Mesenteric fat pad (tissue), 1 donor: ENCODE measurements around the gene UVSSA. TPM values are rescaled to one million over a fixed set of nuclear protein-coding genes. Genes with fewer than 3 reads are reported as not detected.

Experiments used
- DNase-seq: peaks from one replicate; pipeline ENCODE4 v3.0.0-alpha.2; 2020; ENCODE audit warnings: low spot score
- total RNA-seq: library from RNA; stranded (reverse); fragmentation: NEBNext Ultra II Directional; extraction: Animal tissue kit (Norgen Biotek cat#: 25700); gene quantifications from one replicate; pipeline ENCODE4 v1.2.1, GENCODE V29; 2021
- donor health status: DM: yes; HTN: yes; CAD: no.

The UVSSA gene
- total RNA-seq, 1 donor from 2014 or later: 19.0 TPM

DNA sequence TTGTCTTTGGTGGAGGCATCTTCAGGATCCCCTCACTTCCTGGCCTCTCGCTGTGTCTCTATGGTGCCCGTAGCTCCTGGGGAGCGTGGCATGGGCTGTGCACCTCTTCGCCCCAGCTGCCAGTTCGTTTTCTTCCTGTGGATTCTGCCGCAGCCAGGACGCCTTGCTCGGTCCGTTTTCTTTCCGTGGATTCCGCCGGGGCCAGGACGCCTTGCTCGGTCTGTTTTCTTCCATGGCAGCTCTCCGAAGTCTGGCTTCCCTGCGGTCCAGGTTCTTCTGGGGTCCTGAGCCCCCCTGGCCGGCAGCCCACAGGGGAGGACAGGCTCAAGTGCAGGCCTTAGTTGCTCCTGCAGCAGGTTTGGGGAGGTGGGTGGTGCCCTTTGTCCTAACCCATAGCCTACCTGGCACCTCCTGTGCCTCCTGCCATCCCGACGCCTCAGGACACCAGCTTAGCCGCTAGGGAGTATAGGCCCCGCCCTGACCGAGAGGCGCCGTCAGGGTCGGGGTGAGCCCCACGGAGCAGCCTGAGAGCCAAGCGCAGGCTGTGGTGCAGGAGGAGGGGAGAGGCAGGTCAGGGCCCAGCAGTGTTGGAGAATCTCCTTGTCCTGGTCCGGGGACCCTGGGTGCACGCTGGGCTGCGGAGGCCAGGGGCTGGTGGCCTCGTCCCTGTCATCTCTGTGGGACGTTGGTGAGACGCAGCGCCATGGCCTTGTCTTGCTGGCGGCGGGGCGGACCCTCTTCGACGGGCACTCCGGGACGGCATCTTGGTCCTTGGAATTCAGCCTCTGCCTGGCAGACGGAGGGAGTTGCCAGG, 27.1 kb downstream of the UVSSA start:
- DNase-seq: no peak

DNA sequence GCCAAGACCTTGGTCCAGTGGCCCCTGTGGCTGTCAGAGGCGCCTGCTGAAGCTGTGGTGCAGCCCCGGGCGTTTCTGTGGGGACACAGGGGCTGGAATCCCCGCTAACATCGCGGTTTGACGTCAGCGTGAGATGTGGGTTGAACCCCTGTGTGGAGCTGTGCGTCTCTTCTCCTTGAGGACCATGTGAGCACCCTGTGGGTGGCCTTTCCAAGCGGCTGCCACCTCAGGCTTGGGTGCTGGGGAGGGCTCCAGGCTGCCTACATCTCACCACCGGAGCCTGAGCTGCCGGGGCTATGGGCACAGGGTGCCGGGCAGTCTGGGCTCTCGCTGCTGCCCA, 27.7 kb downstream of the UVSSA start:
- DNase-seq: no peak

GRCh38 chr4:1375051-1375721, 28.2 kb downstream of the UVSSA start:
- no peak for DNase-seq

GRCh38 chr4:1375761-1376322, 28.8 kb downstream of the UVSSA start:
- no peak for DNase-seq

GRCh38 chr4:1376391-1376840, 29.4 kb downstream of the UVSSA start:
- DNase-seq: no peak

- DNase-seq: no peak
Observed at GRCh38 chr4:1376841-1377605, 30.0 kb downstream of the UVSSA start.

DNA sequence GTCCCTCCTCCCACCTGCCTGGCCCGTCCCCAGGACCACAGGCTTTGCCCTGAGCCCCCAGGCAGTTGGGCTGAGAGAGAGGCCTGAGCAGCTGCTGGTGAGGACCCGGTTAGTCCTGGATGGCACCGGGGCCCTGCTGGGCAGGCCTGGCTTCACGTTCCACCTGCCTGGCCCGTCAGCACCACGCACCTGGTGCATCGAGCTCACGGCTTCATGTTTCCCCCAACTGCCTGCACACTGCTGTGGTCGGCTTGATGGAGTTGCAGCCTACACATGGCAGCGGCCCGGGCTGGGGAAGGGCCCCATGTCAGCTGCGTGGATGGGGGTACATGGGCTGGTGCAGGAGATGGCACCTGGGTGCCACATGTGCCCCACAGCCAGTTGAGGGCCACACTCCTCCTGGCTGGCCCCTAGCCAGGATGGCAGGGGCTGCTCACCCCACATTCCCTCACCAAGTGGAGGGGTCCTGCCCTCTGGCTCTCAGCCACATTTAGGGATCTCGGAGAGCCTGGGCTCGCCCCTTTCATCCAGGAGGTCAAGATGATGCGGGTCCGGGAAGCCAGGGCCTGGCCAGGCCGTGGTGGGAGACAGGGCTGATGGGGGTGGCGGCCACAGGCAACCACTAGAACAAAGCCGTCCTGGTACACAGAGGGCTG, 30.7 kb downstream of the UVSSA start:
- no peak for DNase-seq

- no peak for DNase-seq
Observed at GRCh38 chr4:1378559-1379231, 31.7 kb downstream of the UVSSA start.

DNA sequence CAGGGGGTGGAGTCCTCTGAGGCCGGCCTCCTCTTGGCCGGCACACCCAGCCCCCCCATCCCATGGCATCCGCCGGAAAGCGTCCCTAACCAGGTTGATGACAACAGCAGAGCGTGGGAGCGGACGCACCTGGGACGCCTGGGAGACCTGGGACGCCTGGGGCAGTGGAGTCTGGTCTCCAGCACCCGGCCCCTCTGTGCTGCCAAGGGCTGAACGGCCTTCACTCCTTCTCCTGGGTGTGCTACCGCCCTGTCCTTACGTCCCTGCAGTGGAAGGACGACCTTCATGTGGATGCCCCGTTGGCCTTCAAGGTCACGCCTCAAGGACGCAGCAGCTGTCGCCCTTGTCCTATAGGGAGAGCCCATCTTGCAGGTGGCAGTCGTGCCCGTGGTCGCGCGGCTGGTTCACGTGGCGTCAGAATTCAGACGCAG, 32.4 kb downstream of the UVSSA start:
- no peak for DNase-seq

- DNase-seq: no peak
Observed at GRCh38 chr4:1379801-1380331, 32.9 kb downstream of the UVSSA start.

GRCh38 chr4:1380368-1381151, 33.6 kb downstream of the UVSSA start:
- no peak for DNase-seq

- DNase-seq: no peak
Observed at GRCh38 chr4:1381181-1381621, 34.2 kb downstream of the UVSSA start.

DNA sequence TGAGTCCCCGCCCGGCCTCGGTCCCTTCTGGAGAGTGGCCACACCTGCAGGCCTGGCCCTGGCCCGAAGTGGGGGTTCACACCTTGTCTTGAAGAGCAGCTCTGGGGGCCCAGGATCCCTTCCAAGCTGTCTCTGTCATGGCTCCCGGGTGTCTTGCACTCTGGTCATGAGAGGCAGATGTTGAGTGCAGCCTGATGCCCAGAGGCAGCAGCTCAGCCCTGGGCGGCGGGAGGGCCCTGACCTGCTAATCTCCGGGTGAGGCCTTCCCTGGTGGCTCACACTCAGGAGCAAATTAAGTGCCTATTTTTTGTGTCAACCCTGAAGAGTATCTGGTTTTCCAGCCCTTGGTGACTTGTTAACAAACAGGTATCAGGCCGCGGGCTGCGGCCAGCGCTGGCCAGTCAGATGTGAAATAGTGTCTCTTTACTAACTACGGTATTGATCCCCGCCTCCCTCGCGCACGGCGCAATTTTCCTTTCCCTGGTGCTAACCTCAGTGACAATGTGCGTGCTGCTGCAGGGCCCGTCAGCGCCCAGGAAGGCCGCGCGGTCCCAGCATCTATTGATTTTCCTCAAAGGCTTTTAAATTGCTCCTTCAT, 35.0 kb downstream of the UVSSA start:
- no peak for DNase-seq

GRCh38 chr4:1382776-1383727, 36.0 kb downstream of the UVSSA start:
- DNase-seq: no peak

GRCh38 chr4:1383728-1384591, 37.0 kb downstream of the UVSSA start:
- no peak for DNase-seq

DNA sequence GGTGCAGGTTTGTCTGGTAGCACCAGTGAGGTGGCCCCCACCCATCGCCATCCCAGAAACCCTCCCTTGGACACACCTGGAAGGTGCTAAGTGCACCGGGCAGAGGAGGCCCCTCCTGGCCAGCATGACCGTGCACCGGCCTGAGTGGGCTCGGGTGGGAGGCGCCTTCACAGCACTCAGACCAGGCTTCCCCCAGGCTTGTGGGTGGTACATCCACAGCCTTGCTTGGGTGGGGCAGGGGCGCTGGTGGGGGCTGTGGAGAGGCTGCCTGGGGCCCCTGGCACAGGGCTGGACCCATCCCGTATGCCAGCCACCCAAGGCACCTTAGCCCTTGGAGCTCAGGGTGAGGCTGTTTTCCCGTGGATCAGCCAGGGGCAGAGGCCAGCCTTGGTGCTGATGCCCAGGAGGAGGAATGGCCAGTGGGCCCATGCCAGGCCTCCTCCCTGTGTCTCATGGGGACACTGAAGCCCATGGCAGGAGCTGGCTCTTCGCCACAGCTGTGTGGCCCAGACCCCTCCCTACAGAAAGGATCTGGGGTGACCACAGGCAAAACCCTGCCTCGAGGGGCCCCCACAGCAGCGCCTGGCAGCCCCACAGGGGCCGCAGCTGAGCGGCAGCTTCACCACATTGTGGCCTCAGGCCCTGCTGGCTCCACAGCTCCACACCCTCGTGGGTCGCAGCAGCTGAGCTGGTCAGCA, 37.8 kb downstream of the UVSSA start:
- DNase-seq: no peak
